SJCRH30 (cell line): ENCODE data around the gene MLIP. TPM values are rescaled to one million over a fixed set of nuclear protein-coding genes. Genes with fewer than 3 reads are reported as not detected.

ENCODE experiments used
- DNase-seq, 2 experiments: peaks; one replicate each; pipeline ENCODE4 v3.0.0-alpha.2; 2015 to 2020
- H3K27ac ChIP-seq: fragments of 250-450 bp; sonication (Bioruptor Pico); 2 replicates; pipeline ENCODE4 v1.5.1; 2020; ENCODE audit warnings: mild to moderate bottlenecking, moderate library complexity
- H3K27me3 ChIP-seq: fragments of 250-450 bp; sonication (Bioruptor Pico); 2 replicates; pipeline ENCODE4 v1.5.1; 2020; ENCODE audit warnings: mild to moderate bottlenecking, moderate library complexity
- H3K36me3 ChIP-seq: fragments of 250-450 bp; sonication (Bioruptor Pico); 2 replicates; pipeline ENCODE4 v1.5.1; 2020; ENCODE audit warnings: mild to moderate bottlenecking, moderate library complexity
- H3K4me1 ChIP-seq: fragments of 250-450 bp; sonication (Bioruptor Pico); 2 replicates; pipeline ENCODE4 v1.5.1; 2020; ENCODE audit warnings: mild to moderate bottlenecking, moderate library complexity
- H3K4me3 ChIP-seq: fragments of 250-450 bp; sonication (Bioruptor Pico); 2 replicates; pipeline ENCODE4 v1.5.1; 2020; ENCODE audit warnings: mild to moderate bottlenecking, moderate library complexity
- H3K9me3 ChIP-seq: fragments of 250-450 bp; sonication (Bioruptor Pico); replicated peaks from 2 replicates; pipeline ENCODE4 v1.5.1; 2020; ENCODE audit warnings: mild to moderate bottlenecking, moderate library complexity
- total RNA-seq: library from RNA; depleted of rRNA; stranded (reverse); fragments of >200 nt; shearing (Covaris generic); gene quantifications from 2 replicates; pipeline ENCODE4 v1.2.3, GENCODE V29; 2014

MLIP gene
- total RNA-seq, 1 experiment from 2014 or later: 2.8 TPM

DNA sequence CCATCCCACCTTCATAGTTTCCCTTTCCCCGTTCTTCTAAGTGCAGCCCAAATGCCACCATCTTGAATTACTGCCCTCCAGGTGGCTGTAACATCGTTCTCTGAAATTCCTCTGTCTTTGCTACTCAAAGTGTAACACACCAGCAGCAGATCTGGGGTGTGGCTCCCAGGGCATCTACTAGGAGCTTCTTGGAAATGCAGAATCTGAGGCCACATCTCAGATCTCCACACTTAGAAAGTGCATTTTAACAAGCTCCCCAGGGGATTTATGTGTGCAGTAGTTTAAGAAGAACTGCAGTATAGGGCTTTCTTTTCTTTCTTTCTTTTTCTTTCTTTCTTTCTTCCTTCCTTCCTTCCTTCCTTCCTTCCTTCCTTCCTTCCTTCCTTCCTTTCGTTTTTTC, 1.7 kb upstream of the MLIP start:
- Histone ChIP-seq H3K9me3 (no peaks in the 10 kb centered on the region), H3K36me3 (no peaks in the 10 kb centered on the region), H3K27me3 (no peaks in the 10 kb centered on the region), H3K4me1 (no peaks in the 10 kb centered on the region), H3K27ac (no peak overlapping the region), H3K4me3 (no peak overlapping the region)
- DNase-seq: no peak

GRCh38 chr6:54112151-54112650, 958 bp downstream of the MLIP start:
- no peaks in the 10 kb centered on the region for H3K9me3 ChIP-seq
- no peaks in the 10 kb centered on the region for H3K4me1 ChIP-seq
- H3K4me3 ChIP-seq: no peak overlapping the region
- H3K36me3 ChIP-seq: no peaks in the 10 kb centered on the region
- H3K27ac ChIP-seq: no peak overlapping the region
- no peak for DNase-seq
- H3K27me3 ChIP-seq: no peaks in the 10 kb centered on the region

- Histone ChIP-seq H3K27ac (no peak overlapping the region), H3K4me3 (no peak overlapping the region), H3K27me3 (no peaks in the 10 kb centered on the region), H3K4me1 (no peaks in the 10 kb centered on the region), H3K36me3 (no peaks in the 10 kb centered on the region), H3K9me3 (no peaks in the 10 kb centered on the region)
- DNase-seq: no peak
Measured at GRCh38 chr6:54114991-54115390, 3.7 kb downstream of the MLIP start.

DNA sequence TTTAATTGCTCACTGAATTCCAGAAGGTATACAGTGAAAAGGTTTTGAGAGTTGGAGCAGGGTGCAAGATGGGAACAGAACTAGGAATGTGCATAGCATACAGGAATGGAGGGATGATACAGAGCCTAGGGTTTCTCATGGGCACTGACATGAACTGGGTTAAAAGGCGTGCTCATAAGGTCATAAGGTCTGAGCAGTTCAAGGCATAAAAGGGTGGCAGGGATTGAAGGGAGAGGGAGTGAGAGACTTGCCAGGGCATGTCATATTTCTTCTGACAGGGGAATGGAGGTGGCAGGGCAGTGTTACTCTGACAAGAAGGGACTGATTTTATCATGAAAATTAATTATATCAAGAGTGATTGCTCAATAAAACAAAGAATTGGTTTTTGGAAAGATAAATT, 4.7 kb downstream of the MLIP start:
- Histone ChIP-seq H3K4me1 (no peaks in the 10 kb centered on the region), H3K27me3 (no peaks in the 10 kb centered on the region), H3K27ac (no peak overlapping the region), H3K4me3 (no peak overlapping the region), H3K36me3 (no peaks in the 10 kb centered on the region), H3K9me3 (no peaks in the 10 kb centered on the region)
- no peak for DNase-seq

DNA sequence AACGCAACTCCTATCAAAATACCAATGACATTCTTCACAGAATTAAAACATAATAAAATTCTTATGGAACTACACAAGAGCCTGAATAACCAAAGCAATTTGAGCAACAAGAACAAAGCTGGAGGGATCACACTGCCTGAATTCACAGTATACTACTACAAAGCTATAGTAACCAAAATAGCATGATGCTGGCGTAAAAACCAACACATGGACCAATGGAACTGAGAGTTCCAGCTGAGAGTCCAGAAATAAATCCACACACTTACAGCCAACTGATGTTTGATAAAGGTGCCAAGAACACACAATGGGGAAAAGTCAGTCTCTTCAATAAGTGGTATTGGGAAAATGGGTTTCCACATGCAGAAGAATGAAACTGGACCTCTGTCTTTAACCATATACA, 6.9 kb downstream of the MLIP start:
- no peak overlapping the region for H3K4me3 ChIP-seq
- no peaks in the 10 kb centered on the region for H3K4me1 ChIP-seq
- H3K27ac ChIP-seq: no peak overlapping the region
- DNase-seq: no peak
- H3K9me3 ChIP-seq: no peaks in the 10 kb centered on the region
- no peaks in the 10 kb centered on the region for H3K36me3 ChIP-seq
- H3K27me3 ChIP-seq: no peaks in the 10 kb centered on the region

DNA sequence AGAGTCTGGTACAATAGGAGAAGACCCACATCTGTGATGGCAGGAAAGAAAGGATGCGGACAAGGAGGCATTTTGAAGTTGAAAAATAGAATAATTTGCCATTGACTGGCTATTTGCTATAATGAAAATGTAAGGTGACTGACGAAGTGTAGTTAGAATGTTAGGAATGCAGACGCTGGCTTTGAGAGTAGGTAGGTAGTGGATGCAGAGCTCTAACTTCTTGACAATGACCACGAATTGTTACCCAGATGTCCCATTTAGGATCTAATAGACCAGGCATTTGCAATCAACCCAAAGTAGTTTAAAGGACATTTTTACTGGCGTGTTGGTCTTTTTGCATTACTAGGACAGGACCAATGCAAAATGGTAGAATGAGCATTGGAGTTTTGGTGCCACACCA, 14.2 kb downstream of the MLIP start:
- H3K4me1 ChIP-seq: no peaks in the 10 kb centered on the region
- H3K27ac ChIP-seq: no peak overlapping the region
- H3K36me3 ChIP-seq: no peaks in the 10 kb centered on the region
- no peak for DNase-seq
- H3K4me3 ChIP-seq: no peak overlapping the region
- H3K27me3 ChIP-seq: no peaks in the 10 kb centered on the region
- no peaks in the 10 kb centered on the region for H3K9me3 ChIP-seq

GRCh38 chr6:54130179-54130578, 18.9 kb downstream of the MLIP start:
- DNase-seq: no peak
- no peak overlapping the region for H3K27ac ChIP-seq

GRCh38 chr6:54132587-54132986, 21.3 kb downstream of the MLIP start:
- Histone ChIP-seq H3K27ac (no peak overlapping the region), H3K36me3 (no peaks in the 10 kb centered on the region), H3K4me1 (no peaks in the 10 kb centered on the region), H3K27me3 (no peaks in the 10 kb centered on the region), H3K9me3 (no peaks in the 10 kb centered on the region), H3K4me3 (no peak overlapping the region)
- DNase-seq: no peak

More at GRCh38 chr6:54130179-54130578, 18.9 kb downstream of the MLIP start:
- Histone ChIP-seq H3K9me3 (no peaks in the 10 kb centered on the region), H3K36me3 (no peaks in the 10 kb centered on the region), H3K4me1 (no peaks in the 10 kb centered on the region), H3K4me3 (no peak overlapping the region), H3K27me3 (no peaks in the 10 kb centered on the region)

GRCh38 chr6:54133186-54133585, 21.9 kb downstream of the MLIP start:
- Histone ChIP-seq H3K4me1 (no peaks in the 10 kb centered on the region), H3K9me3 (no peaks in the 10 kb centered on the region), H3K27me3 (no peaks in the 10 kb centered on the region), H3K27ac (no peak overlapping the region), H3K4me3 (no peak overlapping the region), H3K36me3 (no peaks in the 10 kb centered on the region)
- DNase-seq: no peak

DNA sequence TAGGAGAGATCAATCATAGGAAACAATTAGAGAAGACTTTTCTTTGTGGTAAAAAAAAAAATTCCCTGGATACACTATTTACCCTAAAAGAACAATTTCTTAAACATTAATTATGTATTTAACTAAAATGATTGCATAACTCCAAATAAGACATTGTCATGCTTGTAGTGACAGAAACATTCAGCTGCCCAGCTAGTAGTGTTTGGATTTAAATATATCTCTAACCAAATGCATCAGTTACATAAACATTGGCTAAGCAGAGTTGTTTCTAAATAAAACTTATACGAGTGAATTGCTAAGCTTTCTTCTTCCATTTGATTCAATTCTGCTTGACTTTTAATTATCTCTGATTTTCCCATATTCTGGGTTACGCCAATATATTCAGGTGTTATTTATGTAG, 23.7 kb downstream of the MLIP start:
- Histone ChIP-seq H3K4me1 (no peaks in the 10 kb centered on the region), H3K9me3 (no peaks in the 10 kb centered on the region), H3K36me3 (no peaks in the 10 kb centered on the region), H3K27ac (no peak overlapping the region), H3K27me3 (no peaks in the 10 kb centered on the region), H3K4me3 (no peak overlapping the region)
- no peak for DNase-seq

DNA sequence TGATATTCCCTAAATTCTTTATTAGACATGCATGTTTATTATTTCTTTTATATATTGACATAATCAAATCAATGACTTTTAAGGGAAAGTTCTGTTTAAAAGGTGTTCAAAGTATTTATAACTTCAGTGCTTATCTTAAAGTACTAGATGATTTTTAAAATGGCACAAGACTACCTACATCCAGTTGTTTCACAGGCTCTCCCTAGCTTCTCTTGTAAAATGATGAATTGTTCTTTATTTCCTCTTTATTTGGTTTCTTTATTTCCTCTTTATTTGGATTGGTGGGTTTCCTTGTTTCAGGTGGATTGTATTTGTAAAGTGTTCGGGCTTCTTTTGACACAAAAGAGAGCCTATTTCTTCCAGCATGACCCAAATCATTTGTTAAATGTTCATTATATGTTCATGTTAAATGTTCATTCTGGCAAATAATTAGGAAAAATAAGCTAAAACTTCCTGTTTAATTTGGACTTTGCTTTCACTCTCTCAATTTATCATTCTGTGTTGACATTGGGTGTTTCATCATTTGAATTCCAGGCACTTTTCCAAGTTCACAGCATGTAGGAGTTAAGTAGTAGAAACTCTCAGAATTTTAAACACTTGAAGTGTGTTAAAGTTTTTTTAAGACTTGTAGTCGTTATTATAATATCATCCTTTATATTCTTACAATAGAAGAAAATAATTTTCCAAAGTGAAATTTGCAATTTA, 24.6 kb downstream of the MLIP start:
- DNase-seq: no peak
- Histone ChIP-seq H3K36me3 (no peaks in the 10 kb centered on the region), H3K4me3 (no peak overlapping the region), H3K27ac (no peak overlapping the region), H3K9me3 (no peaks in the 10 kb centered on the region), H3K4me1 (no peaks in the 10 kb centered on the region), H3K27me3 (no peaks in the 10 kb centered on the region)

DNA sequence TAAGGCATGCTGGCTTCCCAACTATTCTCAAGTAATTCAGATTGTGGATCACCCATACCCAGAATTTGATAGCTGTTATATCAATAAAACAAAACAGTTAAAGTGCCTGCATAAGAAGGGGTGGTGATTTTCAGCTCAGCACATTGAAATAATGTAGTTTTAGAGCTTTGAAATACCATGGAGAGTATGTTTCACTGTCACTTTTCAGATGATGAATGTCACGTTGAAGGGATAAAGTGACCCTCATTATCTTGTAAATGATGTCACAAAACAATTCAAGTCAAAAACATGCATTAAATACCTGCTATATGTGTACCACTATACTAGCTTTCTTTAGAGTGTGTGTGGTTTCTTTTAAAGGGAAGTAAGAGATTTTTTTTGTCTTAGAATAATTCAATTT, 27.6 kb downstream of the MLIP start:
- Histone ChIP-seq H3K4me1 (no peaks in the 10 kb centered on the region), H3K9me3 (no peaks in the 10 kb centered on the region), H3K36me3 (no peaks in the 10 kb centered on the region), H3K27ac (no peak overlapping the region), H3K27me3 (no peaks in the 10 kb centered on the region), H3K4me3 (no peak overlapping the region)
- no peak for DNase-seq

DNA sequence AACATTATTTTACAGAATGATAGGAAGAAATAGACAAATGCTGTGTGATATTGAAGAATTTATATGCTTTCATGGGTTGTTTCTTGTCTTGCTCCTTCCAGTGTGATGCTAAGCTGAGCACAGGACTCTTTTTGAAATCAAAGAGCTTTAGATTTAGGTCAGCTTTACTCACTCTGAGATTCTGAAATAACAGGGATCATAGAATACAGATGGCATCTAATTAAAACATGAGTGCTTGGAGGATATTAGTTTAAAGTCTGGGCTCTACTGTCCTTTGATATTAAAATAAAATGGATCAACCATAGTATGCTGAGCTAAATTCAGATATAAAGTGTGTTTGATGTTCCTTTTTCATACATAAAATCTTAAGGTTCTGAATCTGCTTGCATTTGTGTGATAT, 29.6 kb downstream of the MLIP start:
- Histone ChIP-seq H3K9me3 (no peaks in the 10 kb centered on the region), H3K36me3 (no peaks in the 10 kb centered on the region), H3K27ac (no peak overlapping the region), H3K4me1 (no peaks in the 10 kb centered on the region), H3K27me3 (no peaks in the 10 kb centered on the region), H3K4me3 (no peak overlapping the region)
- no peak for DNase-seq

GRCh38 chr6:54142889-54143519, 31.8 kb downstream of the MLIP start:
- no peaks in the 10 kb centered on the region for H3K36me3 ChIP-seq
- H3K9me3 ChIP-seq: no peaks in the 10 kb centered on the region
- no peak for DNase-seq
- H3K27ac ChIP-seq: no peak overlapping the region
- H3K4me3 ChIP-seq: no peak overlapping the region
- no peaks in the 10 kb centered on the region for H3K4me1 ChIP-seq
- no peaks in the 10 kb centered on the region for H3K27me3 ChIP-seq

GRCh38 chr6:54151861-54152260, 40.6 kb downstream of the MLIP start:
- Histone ChIP-seq H3K27ac (no peak overlapping the region), H3K4me1 (no peaks in the 10 kb centered on the region), H3K27me3 (no peaks in the 10 kb centered on the region), H3K9me3 (no peaks in the 10 kb centered on the region), H3K36me3 (no peaks in the 10 kb centered on the region), H3K4me3 (no peak overlapping the region)
- DNase-seq: no peak
